ENCODE results near the gene BRI3. TPM values are rescaled to one million over a fixed set of nuclear protein-coding genes. Genes with fewer than 3 reads are reported as not detected.

BRI3 gene
- total RNA-seq, 1 experiment from 2014 or later, result 344 TPM

GRCh38 chr7:98280296-98280695 lies 1.2 kb upstream of the BRI3 start:
- ChIA-PET POLR2A (no interaction called here), CTCF (interaction anchor here (0.6 kb wide), 1 partner anchor 505 kb away, joined by 3 read pairs; no protein-coding TSS in a partner anchor)
- peak overlapping the region; percentile 45 to 80 for H3K4me3 ChIP-seq (ENCODE audit: low read depth in 2 of 2, low read length in 2 of 2)
- no peaks in the 10 kb centered on the region for H3K27me3 ChIP-seq (ENCODE audit: control insufficient read depth, insufficient read depth, low read length)
- TF ChIP-seq TCF7L2 (IDR thresholded peaks at IDR 0.05; ENCODE audit: low read depth, low read length), result no peak
- DNase-seq (ENCODE audit: low read depth, low spot score), result no peak
- BruUV-seq (replicated peaks), result no TSS peak
- intact Hi-C loops (cut with micrococcal nuclease; ENCODE audit: unreplicated experiment) (no loop called here), in situ Hi-C loops (cut with HindIII; ENCODE audit: low pct_unique_long_range_greater_than_20kb, low sequenced_read_pairs) (loop anchor here (25.0 kb wide), 1 partner anchor 107 kb away; no protein-coding TSS in a partner anchor)
- ATAC-seq, result no peak
- peaks cover 21% of the 10 kb centered on the region for H3K4me1 ChIP-seq (ENCODE audit: control insufficient read depth, insufficient read depth, low read length)
- peaks cover 2% of the 10 kb centered on the region for H3K36me3 ChIP-seq (ENCODE audit: control insufficient read depth, insufficient read depth, low read length)
- H3K27ac ChIP-seq (ENCODE audit: low read length), result peak overlapping the region; percentile 85
- no peaks in the 10 kb centered on the region for H3K9me3 ChIP-seq (ENCODE audit: control insufficient read depth, insufficient read depth, low read depth, low read length)

GRCh38 chr7:98281757-98282606 lies 496 bp downstream of the BRI3 start:
- ATAC-seq (peak; percentile 31), DNase-seq (ENCODE audit: low read depth, low spot score) (no peak)
- Histone ChIP-seq H3K27ac (ENCODE audit: low read length) (peak overlapping the region; percentile 98), H3K9me3 (ENCODE audit: control insufficient read depth, insufficient read depth, low read depth, low read length) (no peaks in the 10 kb centered on the region), H3K27me3 (ENCODE audit: control insufficient read depth, insufficient read depth, low read length) (no peaks in the 10 kb centered on the region), H3K4me1 (ENCODE audit: control insufficient read depth, insufficient read depth, low read length) (peaks cover 34% of the 10 kb centered on the region), H3K4me3 (ENCODE audit: low read depth in 2 of 2, low read length in 2 of 2) (peak overlapping the region; percentile 89 to 90), H3K36me3 (ENCODE audit: control insufficient read depth, insufficient read depth, low read length) (peaks cover 2% of the 10 kb centered on the region)
- intact Hi-C loops (cut with micrococcal nuclease; ENCODE audit: unreplicated experiment), result no loop called here
- ChIA-PET CTCF (interaction anchor here (0.6 kb wide), 1 partner anchor 182 kb away, joined by 3 read pairs; no protein-coding TSS in a partner anchor), POLR2A (no interaction called here)
- BruUV-seq (replicated peaks), result no TSS peak
- TF ChIP-seq POLR2AphosphoS5 (IDR thresholded peaks at IDR 0.05; ENCODE audit: low read depth, low read length) (0 out of 2 replicates have a peak, but pooled peaks have one; percentile 16), REST (IDR thresholded peaks at IDR 0.05; ENCODE audit: insufficient read depth in 1 of 2, low read depth in 2 of 2, low read length in 1 of 2) (no peak), SIN3A (IDR thresholded peaks at IDR 0.05; ENCODE audit: borderline replicate concordance, insufficient read depth, low read depth, low read length) (0 out of 2 replicates have a peak, but pooled peaks have one; percentile 44)
- in situ Hi-C loops (cut with HindIII; ENCODE audit: low pct_unique_long_range_greater_than_20kb, low sequenced_read_pairs), result loop anchor here (25.0 kb wide), 1 partner anchor 105 kb away; no protein-coding TSS in a partner anchor

- TF ChIP-seq CTCF (IDR thresholded peaks at IDR 0.05) (no peak), REST (IDR thresholded peaks at IDR 0.05; ENCODE audit: insufficient read depth in 1 of 2, low read depth in 2 of 2, low read length in 1 of 2) (no peak), TCF7L2 (IDR thresholded peaks at IDR 0.05; ENCODE audit: low read depth, low read length) (no peak), SIN3A (IDR thresholded peaks at IDR 0.05; ENCODE audit: borderline replicate concordance, insufficient read depth, low read depth, low read length) (no peak), POLR2AphosphoS5 (IDR thresholded peaks at IDR 0.05; ENCODE audit: low read depth, low read length) (no peak)
- Histone ChIP-seq H3K36me3 (ENCODE audit: control insufficient read depth, insufficient read depth, low read length) (peaks cover 2% of the 10 kb centered on the region), H3K9me3 (ENCODE audit: control insufficient read depth, insufficient read depth, low read depth, low read length) (no peaks in the 10 kb centered on the region), H3K27me3 (ENCODE audit: control insufficient read depth, insufficient read depth, low read length) (no peaks in the 10 kb centered on the region), H3K4me1 (ENCODE audit: control insufficient read depth, insufficient read depth, low read length) (peaks cover 42% of the 10 kb centered on the region), H3K27ac (ENCODE audit: low read length) (peak overlapping the region; percentile 98), H3K4me3 (ENCODE audit: low read depth in 2 of 2, low read length in 2 of 2) (peak overlapping the region; percentile 89 to 90)
- CTCF ChIA-PET, result no interaction called here
- no peak for DNase-seq (ENCODE audit: low read depth, low spot score)
- POLR2A ChIA-PET, result no interaction called here
- intact Hi-C loops (cut with micrococcal nuclease; ENCODE audit: unreplicated experiment) (no loop called here), in situ Hi-C loops (cut with HindIII; ENCODE audit: low pct_unique_long_range_greater_than_20kb, low sequenced_read_pairs) (loop anchor here (25.0 kb wide), 1 partner anchor 105 kb away; no protein-coding TSS in a partner anchor)
- no peak for ATAC-seq
- BruUV-seq (replicated peaks), result no TSS peak
These were observed 1.2 kb downstream of the BRI3 start for GRCh38 chr7:98282703-98283102.
